Endodermal cell (in vitro differentiated cells): ENCODE measurements around the gene SKAP1. TPM values are rescaled to one million over a fixed set of nuclear protein-coding genes. Genes with fewer than 3 reads are reported as not detected.
A peak's percentile ranks its signal among the peaks of the same experiment; 100 is the strongest.

Source experiments
- DNase-seq: peaks from one replicate; pipeline ENCODE4 v3.0.0-alpha.2; 2017
- H3K27ac ChIP-seq: 2 replicates; pipeline ENCODE4 v1.5.1; 2013; ENCODE audit warnings: mild to moderate bottlenecking, low read depth, low read length, moderate library complexity
- H3K27me3 ChIP-seq: 2 replicates; pipeline ENCODE4 v1.6.1; 2013; ENCODE audit warnings: mild to moderate bottlenecking, low read length, moderate library complexity; ENCODE audit not compliant: insufficient read depth, control insufficient read depth, poor library complexity, severe bottlenecking
- H3K36me3 ChIP-seq: 2 replicates; pipeline ENCODE4 v1.7.0; 2013; ENCODE audit warnings: mild to moderate bottlenecking, low read length, moderate library complexity; ENCODE audit not compliant: control insufficient read depth, insufficient read depth
- H3K4me1 ChIP-seq: one replicate; pipeline ENCODE4 v1.7.0; 2013; ENCODE audit warnings: low read length; ENCODE audit not compliant: control insufficient read depth, insufficient read depth
- H3K4me3 ChIP-seq: 2 replicates; pipeline ENCODE4 v1.5.1; 2013; ENCODE audit warnings: mild to moderate bottlenecking, low read length, moderate library complexity
- H3K9ac ChIP-seq: 2 replicates; pipeline ENCODE4 v1.6.1; 2013; ENCODE audit warnings: mild to moderate bottlenecking, low read length, moderate library complexity; ENCODE audit not compliant: poor library complexity, severe bottlenecking; ENCODE audit errors: extremely low read depth
- H3K9me3 ChIP-seq: 2 replicates; pipeline ENCODE4 v1.6.1; 2013; ENCODE audit warnings: mild to moderate bottlenecking, low read length, moderate library complexity; ENCODE audit not compliant: control insufficient read depth
- H3K27ac Mint-ChIP-seq: 2 replicates; pipeline ENCODE4 v1.8.0; 2020; ENCODE audit warnings: mixed read lengths
- H3K27me3 Mint-ChIP-seq: 2 replicates; pipeline ENCODE4 v1.8.0; 2021; ENCODE audit warnings: mild to moderate bottlenecking, mixed read lengths; ENCODE audit not compliant: insufficient read depth
- H3K36me3 Mint-ChIP-seq: 2 replicates; pipeline ENCODE4 v1.8.0; 2020; ENCODE audit warnings: low read depth, mixed read lengths
- H3K4me1 Mint-ChIP-seq: 2 replicates; pipeline ENCODE4 v1.8.0; 2020; ENCODE audit warnings: mixed read lengths
- H3K4me3 Mint-ChIP-seq: 2 replicates; pipeline ENCODE4 v1.8.0; 2020; ENCODE audit warnings: mild to moderate bottlenecking, moderate library complexity, mixed read lengths
- H3K9me3 Mint-ChIP-seq: 2 replicates; pipeline ENCODE4 v1.8.0; 2020; ENCODE audit warnings: mild to moderate bottlenecking, mixed read lengths
- CTCF ChIP-seq: fragments of 200-600 bp; sonication (generic); conservative IDR thresholded peaks from 2 replicates; pipeline ENCODE4 v1.5.0; 2021; ENCODE audit warnings: antibody characterized with exemption, mild to moderate bottlenecking
- WGBS, 2 experiments: methylation state at CpG; one replicate each; pipeline versions ENCODE4 v1.1.5 to v1.1.7; 2013; ENCODE audit warnings: missing lambda C conversion rate in 2 of 2, mixed read lengths in 1 of 2; ENCODE audit not compliant: insufficient coverage in 1 of 2, insufficient read length in 1 of 2; 5-methylcytosine and 5-hydroxymethylcytosine counted together
- microRNA-seq: library from miRNA; unstranded; fragments of <30 nt; microRNA quantifications from one replicate; pipeline ENCODE4 v1.2.0, GENCODE V29; 2020; ENCODE audit warnings: borderline microRNAs expressed
- total RNA-seq, 2 donors: library from RNA; stranded (reverse); fragmentation: NEBNext Ultra II Directional in 1 of 2; extraction: Animal tissue kit (Norgen Biotek cat#: 25700) in 1 of 2; gene quantifications; 2 replicates in 1 of 2; 3 replicates in 1 of 2; pipeline ENCODE4 v1.2.1, GENCODE V29; 2021

Gene SKAP1
- total RNA-seq, 2 donors from 2014 or later, result 0.31 to 0.53 TPM

GRCh38 chr17:48093341-48094045 lies 336.5 kb downstream of the SKAP1 start:
- Histone ChIP-seq H3K9ac (no peak overlapping the region), H3K27me3 (no peaks in the 10 kb centered on the region), H3K9me3 (no peaks in the 10 kb centered on the region), H3K4me1 (no peaks in the 10 kb centered on the region), H3K4me3 (no peak overlapping the region), H3K36me3 (peaks cover 36% of the 10 kb centered on the region), H3K27ac (no peak overlapping the region)
- Mint-ChIP-seq H3K36me3 (peaks cover 33% of the 10 kb centered on the region), H3K4me1 (no peaks in the 10 kb centered on the region), H3K4me3 (no peak overlapping the region), H3K27me3 (no peaks in the 10 kb centered on the region), H3K27ac (peak overlapping the region; percentile 74), H3K9me3 (no peaks in the 10 kb centered on the region)
- TF ChIP-seq CTCF, result no peak
- no peak for DNase-seq
- WGBS, 2 experiments, result 93 to 96% methylated on average over 7 to 11 of the region's 11 CpGs

- Histone ChIP-seq H3K4me3 (no peak overlapping the region), H3K9me3 (no peaks in the 10 kb centered on the region), H3K4me1 (no peaks in the 10 kb centered on the region), H3K27me3 (no peaks in the 10 kb centered on the region), H3K27ac (no peak overlapping the region), H3K9ac (no peak overlapping the region), H3K36me3 (no peaks in the 10 kb centered on the region)
- no peak for TF ChIP-seq CTCF
- Mint-ChIP-seq H3K4me1 (peaks cover 14% of the 10 kb centered on the region), H3K36me3 (peaks cover 10% of the 10 kb centered on the region), H3K27me3 (no peaks in the 10 kb centered on the region), H3K4me3 (no peak overlapping the region), H3K27ac (no peak overlapping the region), H3K9me3 (no peaks in the 10 kb centered on the region)
- 84 to 100% methylated on average over 2 of the region's 2 CpGs for WGBS, 2 experiments
- no peak for DNase-seq
Measured at GRCh38 chr17:48084932-48085331, 345.1 kb downstream of the SKAP1 start.

Small RNA genes within 50 kb of the gene (microRNA-seq; reads per million reads assigned to microRNA genes)
- gene MIR1203, result not detected

Other genes starting within 250 kb of the SKAP1 start
- gene HOXB1, start 100.8 kb upstream of the SKAP1 start, total RNA-seq, result not detected
- gene HOXB2, start 114.9 kb upstream of the SKAP1 start, total RNA-seq, result under 1 TPM in 1 of 2 donors, not detected in 1; 0.22 TPM
- gene HOXB4, start 148.1 kb upstream of the SKAP1 start, total RNA-seq, result not detected
- gene HOXB3, start 160.0 kb upstream of the SKAP1 start, total RNA-seq, result not detected
- gene HOXB5, start 163.6 kb upstream of the SKAP1 start, total RNA-seq, result not detected
- not detected for gene HOXB6, start 174.8 kb upstream of the SKAP1 start, total RNA-seq
- gene HOXB7, start 180.8 kb upstream of the SKAP1 start, total RNA-seq, result not detected
- not detected for gene HOXB8, start 185.1 kb upstream of the SKAP1 start, total RNA-seq
- not detected for gene HOXB9, start 196.1 kb upstream of the SKAP1 start, total RNA-seq